ENCODE results near the gene ANO9. TPM values are rescaled to one million over a fixed set of nuclear protein-coding genes. Genes with fewer than 3 reads are reported as not detected.
"Not testable (repeated sequence)": the region's sequence is repeated elsewhere in the genome, so short reads cannot be mapped to it uniquely, and the experiment has no call there.

Gene ANO9
- total RNA-seq, 2 donors from 2014 or later: 0.57 to 0.93 TPM

GRCh38 chr11:420911-421321 lies 20.9 kb downstream of the ANO9 start:
- DNase-seq (ENCODE audit: low spot score): no peak
- intact Hi-C loops (cut with DNase I): no loop called here

- intact Hi-C loops (cut with DNase I): no loop called here
- DNase-seq (ENCODE audit: low spot score): no peak
Observed at GRCh38 chr11:420054-420910, 21.5 kb downstream of the ANO9 start.

- no peak for DNase-seq (ENCODE audit: low spot score)
- intact Hi-C loops (cut with DNase I): no loop called here
Observed at GRCh38 chr11:419248-420005, 22.4 kb downstream of the ANO9 start.

GRCh38 chr11:418343-419247 lies 23.2 kb downstream of the ANO9 start:
- intact Hi-C loops (cut with DNase I): no loop called here
- no peak for DNase-seq (ENCODE audit: low spot score)

- no peak for DNase-seq (ENCODE audit: low spot score)
- intact Hi-C loops (cut with DNase I): no loop called here
Observed at GRCh38 chr11:417652-418342, 24.0 kb downstream of the ANO9 start.

GRCh38 chr11:416757-417621 lies 24.8 kb downstream of the ANO9 start:
- intact Hi-C loops (cut with DNase I): no loop called here
- DNase-seq (ENCODE audit: low spot score): no peak

- intact Hi-C loops (cut with DNase I): no loop called here
Observed at GRCh38 chr11:416051-416756, 25.6 kb downstream of the ANO9 start.

GRCh38 chr11:415640-416041 lies 26.2 kb downstream of the ANO9 start:
- intact Hi-C loops (cut with DNase I): no loop called here
- no peak for DNase-seq (ENCODE audit: low spot score)

More at GRCh38 chr11:416051-416756, 25.6 kb downstream of the ANO9 start:
- no peak for DNase-seq (ENCODE audit: low spot score)

- intact Hi-C loops (cut with DNase I): no loop called here
- no peak for DNase-seq (ENCODE audit: low spot score)
Observed at GRCh38 chr11:414318-414857, 27.4 kb downstream of the ANO9 start.

GRCh38 chr11:413120-414081 lies 28.4 kb downstream of the ANO9 start:
- intact Hi-C loops (cut with DNase I): no loop called here
- no peak for DNase-seq (ENCODE audit: low spot score)

- intact Hi-C loops (cut with DNase I): no loop called here
Observed at GRCh38 chr11:412641-413119, 29.1 kb downstream of the ANO9 start.

GRCh38 chr11:411520-411919 lies 30.3 kb downstream of the ANO9 start:
- intact Hi-C loops (cut with DNase I); DNase-seq (ENCODE audit: low spot score): not testable (repeated sequence)

More at GRCh38 chr11:412641-413119, 29.1 kb downstream of the ANO9 start:
- no peak for DNase-seq (ENCODE audit: low spot score)

GRCh38 chr11:410711-411110 lies 31.1 kb downstream of the ANO9 start:
- DNase-seq (ENCODE audit: low spot score); intact Hi-C loops (cut with DNase I): not testable (repeated sequence)

- intact Hi-C loops (cut with DNase I): no loop called here
- DNase-seq (ENCODE audit: low spot score): no peak
Observed at GRCh38 chr11:409600-410483, 32.0 kb downstream of the ANO9 start.
